GM23248 (cell line): ENCODE measurements around the gene BTBD8. TPM values are rescaled to one million over a fixed set of nuclear protein-coding genes. Genes with fewer than 3 reads are reported as not detected.
"Not testable (repeated sequence)": the region's sequence is repeated elsewhere in the genome, so short reads cannot be mapped to it uniquely, and the experiment has no call there.

Experiments
- DNase-seq: peaks from one replicate; pipeline ENCODE4 v3.0.0-alpha.2; 2015
- H2AFZ ChIP-seq: fragments of 200-600 bp; sonication (generic); 2 replicates; pipeline ENCODE4 v1.6.1; 2016; ENCODE audit warnings: antibody characterized with exemption
- H3F3A ChIP-seq: fragments of 200-600 bp; sonication (generic); 2 replicates; pipeline ENCODE4 v1.6.1; 2016; ENCODE audit warnings: mild to moderate bottlenecking, antibody characterized with exemption, mixed run types; ENCODE audit not compliant: insufficient read depth
- H3K27ac ChIP-seq: fragments of 200-600 bp; sonication (generic); 2 replicates; pipeline ENCODE4 v1.5.1; 2016; ENCODE audit warnings: mild to moderate bottlenecking
- H3K27me3 ChIP-seq: fragments of 200-600 bp; sonication (generic); replicated peaks from 2 replicates; pipeline ENCODE4 v1.6.1; 2016; ENCODE audit warnings: mild to moderate bottlenecking; ENCODE audit not compliant: insufficient read depth
- H3K36me3 ChIP-seq: fragments of 200-600 bp; sonication (generic); 2 replicates; pipeline ENCODE4 v1.6.1; 2016; ENCODE audit warnings: low read depth, mild to moderate bottlenecking
- H3K4me1 ChIP-seq: fragments of 200-600 bp; sonication (generic); 2 replicates; pipeline ENCODE4 v1.6.1; 2016; ENCODE audit warnings: mild to moderate bottlenecking; ENCODE audit not compliant: insufficient read depth
- H3K4me2 ChIP-seq: fragments of 200-600 bp; sonication (generic); one replicate; pipeline ENCODE4 v1.6.1; 2016; ENCODE audit warnings: mild to moderate bottlenecking; ENCODE audit not compliant: unreplicated experiment
- H3K4me3 ChIP-seq: fragments of 200-600 bp; sonication (generic); 2 replicates; pipeline ENCODE4 v1.5.1; 2016; ENCODE audit warnings: mild to moderate bottlenecking
- H3K79me2 ChIP-seq: fragments of 200-600 bp; sonication (generic); 2 replicates; pipeline ENCODE4 v1.6.1; 2016; ENCODE audit warnings: mild to moderate bottlenecking; ENCODE audit not compliant: insufficient read depth
- H3K9ac ChIP-seq: fragments of 200-600 bp; sonication (generic); 2 replicates; pipeline ENCODE4 v1.6.1; 2016; ENCODE audit warnings: mild to moderate bottlenecking
- H3K9me2 ChIP-seq: fragments of 200-600 bp; sonication (generic); 2 replicates; pipeline ENCODE4 v1.6.1; 2016; ENCODE audit warnings: mixed run types, mild to moderate bottlenecking, moderate library complexity; ENCODE audit not compliant: insufficient read depth
- H3K9me3 ChIP-seq: fragments of 200-600 bp; sonication (generic); one replicate; pipeline ENCODE4 v1.6.1; 2017; ENCODE audit warnings: low read depth
- H4K20me1 ChIP-seq: fragments of 200-600 bp; sonication (generic); 2 replicates; pipeline ENCODE4 v1.6.0; 2016; ENCODE audit not compliant: insufficient read depth
- EZH2 ChIP-seq: fragments of 200-600 bp; sonication (generic); IDR thresholded peaks from 2 replicates; pipeline ENCODE4 v1.6.1; 2018; ENCODE audit warnings: antibody characterized with exemption, mild to moderate bottlenecking; ENCODE audit not compliant: insufficient read depth, poor library complexity, severe bottlenecking
- EZH2phosphoT487 ChIP-seq: fragments of 200-600 bp; sonication (generic); IDR thresholded peaks from 2 replicates; pipeline ENCODE4 v1.6.1; 2018; ENCODE audit warnings: antibody characterized with exemption, moderate library complexity, mild to moderate bottlenecking, low read depth; ENCODE audit not compliant: insufficient read depth
- WGBS, 2 experiments: methylation state at CpG; one replicate each; pipeline ENCODE4 v1.1.6; 2015 to 2017; ENCODE audit warnings: low lambda C conversion rate in 2 of 2, low coverage in 1 of 2; ENCODE audit errors: missing lambda C conversion rate in 2 of 2; 5-methylcytosine and 5-hydroxymethylcytosine counted together
- in situ Hi-C: fragments of 300-500 bp; cut with MboI; formaldehyde crosslinking; loops from 2 replicates; pipeline ENCODE4 v1.15.0; 2020
- polyA plus RNA-seq: library from polyadenylated mRNA; unstranded; fragments of >200 nt; fragmentation: Nextera tagmentation; extraction: Ambion mirVana; gene quantifications from 2 replicates; pipeline ENCODE4 v1.2.1, GENCODE V29; 2016
- total RNA-seq: library from RNA; depleted of rRNA; stranded (reverse); fragments of >200 nt; shearing (Covaris generic); gene quantifications from 2 replicates; pipeline ENCODE4 v1.2.3, GENCODE V29; 2014

Gene BTBD8
- total and polyA plus RNA-seq, 2 experiments from 2014 or later = 1.6 to 2.2 TPM

DNA sequence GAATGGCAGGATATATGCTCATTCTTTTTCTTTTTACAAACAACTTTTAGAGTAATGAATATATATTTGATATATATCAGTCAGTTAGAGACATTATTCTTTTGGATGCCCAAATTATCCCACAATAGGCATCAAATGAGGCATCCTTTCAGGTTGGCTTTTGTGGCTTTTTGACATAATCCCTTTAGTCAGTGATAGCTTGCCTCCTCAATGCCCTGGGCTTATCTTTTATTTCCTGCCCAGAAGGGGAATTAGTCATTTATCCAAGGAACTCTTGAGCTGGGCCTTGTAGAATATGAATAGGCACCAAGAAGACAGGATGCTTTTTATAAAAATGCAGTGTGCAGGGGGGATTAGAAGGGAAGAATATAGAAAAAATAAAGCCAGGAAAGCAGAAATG lies 28.2 kb upstream of the BTBD8 start:
- DNase-seq = no peak
- no peak overlapping the region for H3K4me2 ChIP-seq
- H3K36me3 ChIP-seq = no peaks in the 10 kb centered on the region
- in situ Hi-C loops = no loop called here
- no peaks in the 10 kb centered on the region for H3K79me2 ChIP-seq
- no peak overlapping the region for H3K9ac ChIP-seq
- no peaks in the 10 kb centered on the region for H3K9me3 ChIP-seq
- no peaks in the 10 kb centered on the region for H3K27me3 ChIP-seq
- H3K9me2 ChIP-seq = no peaks in the 10 kb centered on the region
- TF ChIP-seq EZH2phosphoT487 (no peak), EZH2 (no peak)
- no peaks in the 10 kb centered on the region for H3F3A ChIP-seq
- H3K4me3 ChIP-seq = no peak overlapping the region
- no peaks in the 10 kb centered on the region for H3K4me1 ChIP-seq
- H2AFZ ChIP-seq = no peak overlapping the region
- H4K20me1 ChIP-seq = no peaks in the 10 kb centered on the region
- H3K27ac ChIP-seq = no peak overlapping the region

DNA sequence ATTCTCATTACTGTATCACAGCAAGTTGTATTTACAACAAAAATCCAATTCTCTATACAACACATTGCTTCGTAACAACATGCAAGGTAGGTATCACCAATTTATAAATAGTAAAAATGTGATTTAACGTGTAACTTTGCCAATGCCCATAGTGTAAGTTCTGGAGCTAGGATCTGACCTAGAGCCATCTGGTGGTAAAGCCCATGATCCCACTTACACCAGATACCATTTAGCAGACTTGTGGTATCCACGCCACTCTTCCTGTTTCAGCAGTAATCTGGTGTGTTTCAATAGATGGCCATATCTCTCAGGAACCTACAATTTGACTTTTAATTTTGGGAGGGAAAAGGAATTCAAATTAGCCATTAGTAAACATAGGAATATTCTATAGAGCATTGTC lies 15.1 kb upstream of the BTBD8 start:
- 75 to 85% methylated on average over 3 of the region's 3 CpGs for WGBS, 2 experiments
- no peaks in the 10 kb centered on the region for H3K27me3 ChIP-seq
- TF ChIP-seq EZH2 (no peak), EZH2phosphoT487 (no peak)
- no peaks in the 10 kb centered on the region for H4K20me1 ChIP-seq
- H3K79me2 ChIP-seq = no peaks in the 10 kb centered on the region
- H3F3A ChIP-seq = no peaks in the 10 kb centered on the region
- no peak for DNase-seq
- H3K9me3 ChIP-seq = no peaks in the 10 kb centered on the region
- H3K9ac ChIP-seq = no peak overlapping the region
- H3K9me2 ChIP-seq = no peaks in the 10 kb centered on the region
- in situ Hi-C loops = no loop called here
- H3K4me2 ChIP-seq = no peak overlapping the region
- no peak overlapping the region for H3K27ac ChIP-seq
- no peak overlapping the region for H2AFZ ChIP-seq
- H3K36me3 ChIP-seq = no peaks in the 10 kb centered on the region
- no peaks in the 10 kb centered on the region for H3K4me1 ChIP-seq
- no peak overlapping the region for H3K4me3 ChIP-seq

DNA sequence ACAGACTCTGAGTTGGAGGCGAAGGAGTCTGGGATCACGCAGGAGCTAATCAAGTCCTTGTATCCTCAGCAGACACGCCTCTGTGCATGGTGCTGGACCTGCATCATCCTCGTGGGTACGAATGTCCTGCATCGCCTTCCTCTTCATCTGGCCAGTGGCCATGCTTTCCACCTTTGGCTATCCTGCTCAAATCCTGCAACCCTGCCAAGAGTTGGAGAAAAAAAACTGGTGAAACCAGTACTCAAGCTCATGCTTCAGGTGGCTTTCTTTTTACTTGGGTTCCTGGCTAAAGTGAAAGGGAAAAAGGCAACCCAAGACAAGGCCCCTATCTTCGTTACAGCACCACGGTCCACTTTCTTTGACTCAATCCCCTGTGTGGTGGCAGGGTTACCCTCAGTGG lies 13.8 kb upstream of the BTBD8 start:
- no peaks in the 10 kb centered on the region for H3K4me1 ChIP-seq
- no peaks in the 10 kb centered on the region for H3F3A ChIP-seq

DNA sequence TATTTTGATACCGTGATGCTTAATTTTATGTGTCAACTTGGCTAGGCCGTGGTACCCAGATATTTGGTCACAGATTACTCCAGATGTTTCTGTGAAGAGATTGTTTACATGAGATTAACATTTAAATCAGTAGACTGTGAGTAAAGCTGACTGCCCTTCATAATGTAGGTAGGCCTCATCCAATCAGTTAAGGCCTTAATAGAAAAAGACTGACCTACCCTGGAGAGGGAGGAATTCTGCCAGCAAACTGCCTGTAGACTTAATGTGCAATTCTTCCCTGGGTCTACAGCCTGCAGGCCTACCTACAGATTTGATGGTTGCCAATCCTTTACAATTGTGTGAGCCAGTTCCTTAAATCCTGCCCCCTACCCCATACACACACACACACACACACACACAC lies 9.3 kb upstream of the BTBD8 start:
- no peak for DNase-seq
- Histone ChIP-seq H3K4me1 (no peaks in the 10 kb centered on the region), H3K79me2 (no peaks in the 10 kb centered on the region), H3K9me3 (no peaks in the 10 kb centered on the region), H3K36me3 (no peaks in the 10 kb centered on the region), H3K9ac (no peak overlapping the region), H3K27me3 (no peaks in the 10 kb centered on the region), H3K27ac (no peak overlapping the region), H3F3A (no peaks in the 10 kb centered on the region), H3K9me2 (no peaks in the 10 kb centered on the region), H3K4me2 (no peak overlapping the region), H4K20me1 (no peaks in the 10 kb centered on the region), H2AFZ (no peak overlapping the region), H3K4me3 (no peak overlapping the region)
- 31 to 35% methylated on average over 2 of the region's 2 CpGs for WGBS, 2 experiments
- in situ Hi-C loops = no loop called here
- TF ChIP-seq EZH2 = no peak
- no peak for TF ChIP-seq EZH2phosphoT487

More for the DNA sequence above, 13.8 kb upstream of the BTBD8 start:
- Histone ChIP-seq H3K36me3 (no peaks in the 10 kb centered on the region), H3K9me2 (no peaks in the 10 kb centered on the region), H3K79me2 (no peaks in the 10 kb centered on the region), H3K27ac (no peak overlapping the region), H3K4me3 (no peak overlapping the region), H3K9ac (no peak overlapping the region), H3K9me3 (no peaks in the 10 kb centered on the region), H4K20me1 (no peaks in the 10 kb centered on the region), H3K27me3 (no peaks in the 10 kb centered on the region), H3K4me2 (no peak overlapping the region), H2AFZ (no peak overlapping the region)
- DNase-seq = no peak
- 66 to 69% methylated on average over 8 of the region's 8 CpGs for WGBS, 2 experiments
- TF ChIP-seq EZH2 (no peak), EZH2phosphoT487 (no peak)
- in situ Hi-C loops = no loop called here

DNA sequence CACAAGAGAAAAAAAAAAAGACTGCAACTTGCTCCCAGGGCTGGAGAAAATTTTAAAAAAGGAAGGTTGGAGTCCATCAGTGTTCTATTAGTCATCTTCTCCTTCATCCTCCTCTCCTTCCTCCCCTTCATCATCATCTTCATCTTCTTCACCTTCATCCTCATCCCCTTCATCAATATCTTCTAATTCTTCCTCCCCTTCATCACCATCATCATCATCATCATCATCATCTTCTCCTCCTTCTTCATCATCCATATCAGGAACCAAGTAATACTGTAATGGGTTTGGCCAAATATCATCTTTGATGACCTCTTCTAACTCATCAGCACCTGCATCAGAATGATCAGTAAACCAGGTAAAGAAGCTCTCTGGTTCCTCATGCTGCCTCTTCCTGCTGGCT lies 5.7 kb upstream of the BTBD8 start:
- H4K20me1 ChIP-seq, in situ Hi-C loops, H3K4me3 ChIP-seq, H2AFZ ChIP-seq, H3K9me2 ChIP-seq, H3K27ac ChIP-seq, H3K9ac ChIP-seq, DNase-seq, H3K36me3 ChIP-seq, H3K27me3 ChIP-seq, H3F3A ChIP-seq, H3K4me1 ChIP-seq, H3K79me2 ChIP-seq, H3K9me3 ChIP-seq, H3K4me2 ChIP-seq: not testable (repeated sequence)
